IPS DF 6.9 (cell line): ENCODE data around the gene CUL3.
"Not testable (repeated sequence)": the region's sequence is repeated elsewhere in the genome, so short reads cannot be mapped to it uniquely, and the experiment has no call there.

Experiments used
- DNase-seq: peaks from one replicate; pipeline ENCODE4 v3.0.0-alpha.2; 2013; ENCODE audit warnings: low read depth, low spot score
- H3K27ac ChIP-seq: one replicate; pipeline ENCODE4 v1.5.1; 2013; ENCODE audit warnings: low read length, control low read depth
- H3K27me3 ChIP-seq: 2 replicates; pipeline ENCODE4 v1.6.1; 2013; ENCODE audit warnings: mild to moderate bottlenecking, low read length; ENCODE audit not compliant: control insufficient read depth, insufficient read depth
- H3K36me3 ChIP-seq: 2 replicates; pipeline ENCODE4 v1.6.1; 2013; ENCODE audit warnings: low read length; ENCODE audit not compliant: control insufficient read depth, insufficient read depth
- H3K4me1 ChIP-seq: 2 replicates; pipeline ENCODE4 v1.6.1; 2013; ENCODE audit warnings: low read length; ENCODE audit not compliant: control insufficient read depth, insufficient read depth
- H3K4me3 ChIP-seq: 2 replicates; pipeline ENCODE4 v1.5.1; 2013; ENCODE audit warnings: mild to moderate bottlenecking, low read length
- H3K9me3 ChIP-seq: 2 replicates; pipeline ENCODE4 v1.6.1; 2013; ENCODE audit warnings: low read length, inconsistent platforms; ENCODE audit not compliant: control insufficient read depth, insufficient read depth
- WGBS: extraction: QIAGEN DNeasy Blood & Tissue Kit; methylation state at CpG from one replicate; pipeline ENCODE4 v1.1.7; 2013; ENCODE audit warnings: mixed read lengths, missing lambda C conversion rate; ENCODE audit not compliant: insufficient read length, insufficient coverage; 5-methylcytosine and 5-hydroxymethylcytosine counted together

CUL3 gene

GRCh38 chr2:224522483-224522882 lies 62.7 kb downstream of the CUL3 start:
- not testable (repeated sequence) for H3K27me3 ChIP-seq, H3K4me1 ChIP-seq, H3K9me3 ChIP-seq, H3K4me3 ChIP-seq, H3K36me3 ChIP-seq, DNase-seq, H3K27ac ChIP-seq
- no CpG with 5 or more reads among the region's 10 CpGs for WGBS

GRCh38 chr2:224520064-224520463 lies 65.1 kb downstream of the CUL3 start:
- whole genome bisulfite sequencing: no CpG with 5 or more reads among the region's 1 CpG
- Histone ChIP-seq H3K4me3 (no peak overlapping the region), H3K27ac (no peak overlapping the region), H3K9me3 (no peaks in the 10 kb centered on the region), H3K4me1 (peaks cover 2% of the 10 kb centered on the region; the same call in 1 of the 2 replicates), H3K27me3 (no peaks in the 10 kb centered on the region), H3K36me3 (no peaks in the 10 kb centered on the region)
- DNase-seq: no peak

GRCh38 chr2:224518806-224519580 lies 66.2 kb downstream of the CUL3 start:
- no peak for DNase-seq
- H3K36me3 ChIP-seq: no peaks in the 10 kb centered on the region
- H3K27me3 ChIP-seq: no peaks in the 10 kb centered on the region
- H3K27ac ChIP-seq: no peak overlapping the region
- no CpG with 5 or more reads among the region's 4 CpGs for WGBS
- H3K4me3 ChIP-seq: no peak overlapping the region
- no peaks in the 10 kb centered on the region for H3K4me1 ChIP-seq
- no peaks in the 10 kb centered on the region for H3K9me3 ChIP-seq

- Histone ChIP-seq H3K27me3 (no peaks in the 10 kb centered on the region), H3K36me3 (no peaks in the 10 kb centered on the region), H3K4me1 (no peaks in the 10 kb centered on the region), H3K27ac (no peak overlapping the region), H3K4me3 (no peak overlapping the region), H3K9me3 (no peaks in the 10 kb centered on the region)
- no CpG with 5 or more reads among the region's 2 CpGs for WGBS
- DNase-seq: no peak
These were observed 67.2 kb downstream of the CUL3 start for GRCh38 chr2:224517963-224518362.

- H3K27me3 ChIP-seq, H3K36me3 ChIP-seq: not testable (repeated sequence)
- no CpG with 5 or more reads among the region's 10 CpGs for WGBS
These were observed 68.8 kb downstream of the CUL3 start for GRCh38 chr2:224516393-224516792.

GRCh38 chr2:224513991-224514390 lies 71.2 kb downstream of the CUL3 start:
- no peak for DNase-seq
- Histone ChIP-seq H3K4me1 (no peaks in the 10 kb centered on the region), H3K9me3 (no peaks in the 10 kb centered on the region), H3K36me3 (no peaks in the 10 kb centered on the region), H3K4me3 (no peak overlapping the region), H3K27ac (no peak overlapping the region), H3K27me3 (no peaks in the 10 kb centered on the region)
- no CpG with 5 or more reads among the region's 3 CpGs for WGBS

More at GRCh38 chr2:224516393-224516792, 68.8 kb downstream of the CUL3 start:
- H3K4me3 ChIP-seq, H3K9me3 ChIP-seq, H3K4me1 ChIP-seq, H3K27ac ChIP-seq, DNase-seq: not testable (repeated sequence)

GRCh38 chr2:224507789-224508188 lies 77.4 kb downstream of the CUL3 start:
- Histone ChIP-seq H3K36me3 (peaks cover 6% of the 10 kb centered on the region; the same call in 1 of the 2 replicates), H3K27me3 (no peaks in the 10 kb centered on the region), H3K9me3 (no peaks in the 10 kb centered on the region), H3K4me3 (no peak overlapping the region), H3K27ac (no peak overlapping the region), H3K4me1 (no peaks in the 10 kb centered on the region)
- whole genome bisulfite sequencing: no CpG with 5 or more reads among the region's 1 CpG
- no peak for DNase-seq

GRCh38 chr2:224506494-224506893 lies 78.7 kb downstream of the CUL3 start:
- H3K4me1 ChIP-seq: no peaks in the 10 kb centered on the region
- no peaks in the 10 kb centered on the region for H3K27me3 ChIP-seq
- peaks cover 6% of the 10 kb centered on the region; the same call in 1 of the 2 replicates for H3K36me3 ChIP-seq
- no peak overlapping the region for H3K4me3 ChIP-seq
- DNase-seq: no peak
- no peaks in the 10 kb centered on the region for H3K9me3 ChIP-seq
- no CpG with 5 or more reads among the region's 1 CpG for WGBS
- H3K27ac ChIP-seq: no peak overlapping the region

- H3K4me1 ChIP-seq: no peaks in the 10 kb centered on the region
- no peak for DNase-seq
- H3K27me3 ChIP-seq: no peaks in the 10 kb centered on the region
- no peaks in the 10 kb centered on the region for H3K9me3 ChIP-seq
- no peak overlapping the region for H3K4me3 ChIP-seq
- no CpG with 5 or more reads among the region's 3 CpGs for WGBS
- H3K27ac ChIP-seq: no peak overlapping the region
- H3K36me3 ChIP-seq: peaks cover 2% of the 10 kb centered on the region; the same call in 1 of the 2 replicates
These were observed 86.2 kb downstream of the CUL3 start for GRCh38 chr2:224498991-224499390.

GRCh38 chr2:224492531-224492930 lies 92.6 kb downstream of the CUL3 start:
- no peak overlapping the region for H3K4me3 ChIP-seq
- H3K9me3 ChIP-seq: no peaks in the 10 kb centered on the region
- no peaks in the 10 kb centered on the region for H3K36me3 ChIP-seq
- no CpG with 5 or more reads among the region's 2 CpGs for WGBS
- H3K27me3 ChIP-seq: no peaks in the 10 kb centered on the region
- no peak overlapping the region for H3K27ac ChIP-seq
- DNase-seq: no peak
- H3K4me1 ChIP-seq: no peaks in the 10 kb centered on the region; the same call in 1 of the 2 replicates

- H3K4me3 ChIP-seq, H3K36me3 ChIP-seq, H3K27me3 ChIP-seq, H3K27ac ChIP-seq, H3K4me1 ChIP-seq, H3K9me3 ChIP-seq, DNase-seq: not testable (repeated sequence)
- WGBS: no CpG with 5 or more reads among the region's 4 CpGs
These were observed 97.2 kb downstream of the CUL3 start for GRCh38 chr2:224487940-224488339.
